OCI-LY1 (cell line): Measurements from ENCODE around the gene LRCH1.

ENCODE experiments used
- CTCF ChIP-seq: fragments of 200-600 bp; sonication (generic), shearing (Covaris generic); IDR thresholded peaks from 2 replicates; pipeline ENCODE4 v1.5.1; 2017; ENCODE audit warnings: mild to moderate bottlenecking, antibody characterized with exemption, low read length, moderate library complexity, mixed read lengths
- EZH2 ChIP-seq: fragments of 200-600 bp; sonication (generic), shearing (Covaris generic); IDR thresholded peaks from 2 replicates; pipeline ENCODE4 v1.8.0; 2017; ENCODE audit warnings: borderline replicate concordance, mixed run types, mild to moderate bottlenecking, antibody characterized with exemption, low read length, moderate library complexity, mixed read lengths

- TF ChIP-seq EZH2, result no peak
- no peak for TF ChIP-seq CTCF
Measured at GRCh38 chr13:46523972-46524752, 28.8 kb upstream of the LRCH1 start.
